Caco-2 (cell line): ENCODE results near the gene NIPSNAP2. TPM values are rescaled to one million over a fixed set of nuclear protein-coding genes. Genes with fewer than 3 reads are reported as not detected.

ENCODE experiments used
- BruUV-seq: library from RNA; stranded (reverse); fragments of 400-500 nt; replicated peaks from 2 replicates; lab custom pipeline; 2021; lab: Mats Ljungman, UMichigan
- CTCF ChIA-PET: fragments of 300-600 bp; sonication (Branson Sonifier 250); formaldehyde crosslinking; loops from one replicate; lab custom pipeline; 2022; ENCODE audit warnings: antibody characterized with exemption; lab: Charles Lee
- POLR2A ChIA-PET: fragments of 300-600 bp; sonication (Branson Sonifier 250); formaldehyde crosslinking; loops from one replicate; lab custom pipeline; 2022; ENCODE audit warnings: antibody characterized with exemption; lab: Charles Lee
- DNase-seq, 2 experiments: peaks; one replicate each; pipeline versions ENCODE4 v3.0.0 to v3.0.0-alpha.2; 2020 to 2022
- H3K27me3 ChIP-seq: replicated peaks from 2 replicates; pipeline ENCODE4 v1.6.0; 2011; ENCODE audit warnings: low read length; ENCODE audit not compliant: control insufficient read depth, insufficient read depth
- H3K36me3 ChIP-seq: 2 replicates; pipeline ENCODE4 v1.5.1; 2011; ENCODE audit warnings: low read length; ENCODE audit not compliant: control insufficient read depth, insufficient read depth
- H3K4me1 ChIP-seq: fragments of 250-450 bp; sonication (Bioruptor Pico); 2 replicates; pipeline ENCODE4 v1.5.1; 2020; ENCODE audit warnings: mild to moderate bottlenecking
- H3K4me3 ChIP-seq: 2 replicates; pipeline ENCODE4 v1.5.1; 2011; ENCODE audit warnings: low read depth, mild to moderate bottlenecking, control low read depth, low read length
- H3K9me3 ChIP-seq: fragments of 250-450 bp; sonication (Bioruptor Pico); 2 replicates; pipeline ENCODE4 v1.5.1; 2020; ENCODE audit warnings: mild to moderate bottlenecking, moderate library complexity
- H3K27ac Mint-ChIP-seq: one replicate; pipeline ENCODE4 v1.8.0; 2022; ENCODE audit warnings: mixed read lengths; ENCODE audit not compliant: unreplicated experiment
- H3K27me3 Mint-ChIP-seq: one replicate; pipeline ENCODE4 v1.8.0; 2022; ENCODE audit warnings: mixed read lengths; ENCODE audit not compliant: insufficient read depth, unreplicated experiment
- H3K36me3 Mint-ChIP-seq: one replicate; pipeline ENCODE4 v1.8.0; 2022; ENCODE audit warnings: mild to moderate bottlenecking, mixed read lengths; ENCODE audit not compliant: insufficient read depth, unreplicated experiment
- H3K4me1 Mint-ChIP-seq: one replicate; pipeline ENCODE4 v1.8.0; 2022; ENCODE audit warnings: low read depth, mixed read lengths; ENCODE audit not compliant: unreplicated experiment
- H3K4me3 Mint-ChIP-seq: one replicate; pipeline ENCODE4 v1.8.0; 2022; ENCODE audit warnings: mild to moderate bottlenecking, moderate library complexity, mixed read lengths; ENCODE audit not compliant: unreplicated experiment
- H3K9me3 Mint-ChIP-seq: one replicate; pipeline ENCODE4 v1.8.0; 2022; ENCODE audit warnings: mixed read lengths; ENCODE audit not compliant: unreplicated experiment
- CTCF ChIP-seq, 2 experiments: fragments of 200-600 bp in 1 of 2; IDR thresholded peaks; 1 replicate in 1 of 2; 2 replicates in 1 of 2; pipeline versions ENCODE4 v1.5.1 to v1.8.0; 2011 to 2022; ENCODE audit warnings: antibody characterized with exemption in 1 of 2, control low read depth in 1 of 2, inconsistent platforms in 1 of 2, low read depth in 1 of 2, low read length in 1 of 2, mild to moderate bottlenecking in 1 of 2, moderate library complexity in 1 of 2; ENCODE audit not compliant: insufficient read depth in 1 of 2, severe bottlenecking in 1 of 2, unreplicated experiment in 1 of 2
- intact Hi-C: fragments of 100-400 bp; cut with micrococcal nuclease; formaldehyde crosslinking; loops from one replicate; pipeline ENCODE4 v1.10.0; 2022; ENCODE audit not compliant: unreplicated experiment
- total RNA-seq: library from RNA; stranded (reverse); gene quantifications from 2 replicates; pipeline ENCODE4 v1.2.3, GENCODE V29; 2022

The NIPSNAP2 gene
- total RNA-seq, 1 experiment from 2014 or later, result 63.4 TPM

DNA sequence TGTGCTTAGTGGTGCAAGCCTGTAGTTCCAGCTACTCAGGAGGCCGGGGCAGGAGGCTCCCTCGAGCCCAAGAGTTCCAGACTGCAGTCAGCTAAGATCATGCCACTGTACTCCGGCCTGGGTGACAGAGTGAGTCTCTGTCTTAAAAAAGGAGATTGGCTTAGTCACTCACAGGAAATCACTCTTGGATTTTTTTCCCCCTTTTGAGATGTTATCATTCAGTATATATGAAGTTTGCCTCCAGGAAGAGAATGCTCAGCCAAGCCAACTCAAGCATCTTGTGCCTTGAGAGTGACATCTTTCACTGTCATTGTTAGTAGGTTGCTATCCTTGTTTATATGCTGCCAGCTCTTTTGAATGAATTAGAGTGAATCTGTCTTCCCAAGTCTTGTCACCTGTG, 28.0 kb downstream of the NIPSNAP2 start:
- intact Hi-C loops, result no loop called here
- no TSS peak for BruUV-seq
- Histone ChIP-seq H3K27me3 (no peaks in the 10 kb centered on the region), H3K4me3 (no peak overlapping the region), H3K9me3 (no peaks in the 10 kb centered on the region), H3K4me1 (no peaks in the 10 kb centered on the region), H3K36me3 (peaks cover 1% of the 10 kb centered on the region)
- Mint-ChIP-seq H3K27ac (no peak overlapping the region), H3K9me3 (no peaks in the 10 kb centered on the region), H3K4me1 (no peaks in the 10 kb centered on the region), H3K36me3 (peaks cover 57% of the 10 kb centered on the region), H3K4me3 (no peak overlapping the region), H3K27me3 (no peaks in the 10 kb centered on the region)
- no peak for TF ChIP-seq CTCF (IDR thresholded peaks at IDR 0.05; ENCODE audit: insufficient read depth in 1 of 2, low read depth in 1 of 2, low read length in 1 of 2, severe bottlenecking in 1 of 2, unreplicated experiment in 1 of 2)
- ChIA-PET POLR2A (no interaction called here), CTCF (no interaction called here)
- no peak for DNase-seq

- POLR2A ChIA-PET, result no interaction called here
- no peak overlapping the region for H3K4me3 ChIP-seq
- no peak for DNase-seq
- Mint-ChIP-seq H3K36me3 (peaks cover 50% of the 10 kb centered on the region), H3K27ac (no peak overlapping the region), H3K4me3 (no peak overlapping the region), H3K9me3 (no peaks in the 10 kb centered on the region), H3K27me3 (no peaks in the 10 kb centered on the region), H3K4me1 (no peaks in the 10 kb centered on the region)
- no peak for TF ChIP-seq CTCF (IDR thresholded peaks at IDR 0.05; ENCODE audit: insufficient read depth in 1 of 2, low read depth in 1 of 2, low read length in 1 of 2, severe bottlenecking in 1 of 2, unreplicated experiment in 1 of 2)
- no peaks in the 10 kb centered on the region for H3K27me3 ChIP-seq
- H3K9me3 ChIP-seq, result no peaks in the 10 kb centered on the region
- CTCF ChIA-PET, result interaction anchor here (0.6 kb wide), 1 partner anchor 69 kb away, joined by 3 read pairs; no protein-coding TSS in a partner anchor
- no peaks in the 10 kb centered on the region for H3K4me1 ChIP-seq
- no TSS peak for BruUV-seq
- H3K36me3 ChIP-seq, result peaks cover 1% of the 10 kb centered on the region
- intact Hi-C loops, result no loop called here
Observed at GRCh38 chr7:55996856-55997500, 32.6 kb downstream of the NIPSNAP2 start.

- intact Hi-C loops, result no loop called here
- Mint-ChIP-seq H3K4me1 (peaks cover 14% of the 10 kb centered on the region), H3K4me3 (no peak overlapping the region), H3K36me3 (peaks cover 43% of the 10 kb centered on the region), H3K27ac (no peak overlapping the region), H3K27me3 (no peaks in the 10 kb centered on the region), H3K9me3 (no peaks in the 10 kb centered on the region)
- DNase-seq, result no peak
- POLR2A ChIA-PET, result interaction anchor here (0.6 kb wide), 1 partner anchor 47 kb away, joined by 3 read pairs; the partner anchor contains the start of gene PSPH
- BruUV-seq, result no TSS peak
- Histone ChIP-seq H3K9me3 (no peaks in the 10 kb centered on the region), H3K27me3 (no peaks in the 10 kb centered on the region), H3K4me3 (no peak overlapping the region), H3K36me3 (no peaks in the 10 kb centered on the region), H3K4me1 (peaks cover 23% of the 10 kb centered on the region)
- TF ChIP-seq CTCF (IDR thresholded peaks at IDR 0.05; ENCODE audit: insufficient read depth in 1 of 2, low read depth in 1 of 2, low read length in 1 of 2, severe bottlenecking in 1 of 2, unreplicated experiment in 1 of 2), result no peak
- CTCF ChIA-PET, result no interaction called here
Observed at GRCh38 chr7:56003749-56004148, 39.4 kb downstream of the NIPSNAP2 start.
